Gastroesophageal sphincter (tissue), 4 donors: Measurements from ENCODE around the gene CTPS2. TPM values are rescaled to one million over a fixed set of nuclear protein-coding genes. Genes with fewer than 3 reads are reported as not detected.
"Not testable (repeated sequence)": the region's sequence is repeated elsewhere in the genome, so short reads cannot be mapped to it uniquely, and the experiment has no call there.

ENCODE experiments used
- ATAC-seq: fragments of 150-250 bp; one replicate; pipeline ENCODE4 v1.9.1; 2016; ENCODE audit warnings: mild to moderate bottlenecking, moderate library complexity
- H3K27ac ChIP-seq, 4 donors: fragments of 200-600 bp; sonication (generic) in 3 of 4; 1 replicate in 3 of 4; 2 replicates in 1 of 4; pipeline ENCODE4 v1.5.1; 2016 to 2019
- H3K27me3 ChIP-seq: fragments of 200-600 bp; sonication (generic); one replicate; pipeline ENCODE4 v1.5.1; 2019
- H3K36me3 ChIP-seq, 2 donors: fragments of 200-600 bp; sonication (generic); one replicate each; pipeline ENCODE4 v1.5.1; 2019; ENCODE audit warnings: control low read depth in 1 of 2
- H3K4me1 ChIP-seq, 3 donors: fragments of 200-600 bp; sonication (generic); 1 replicate in 2 of 3; 2 replicates in 1 of 3; pipeline ENCODE4 v1.5.1; 2016 to 2019; ENCODE audit warnings: control low read depth in 2 of 3
- H3K4me3 ChIP-seq, 2 donors: fragments of 200-600 bp; sonication (generic); one replicate each; pipeline ENCODE4 v1.5.1; 2019; ENCODE audit warnings: mild to moderate bottlenecking in 1 of 2, moderate library complexity in 1 of 2
- H3K9me3 ChIP-seq, 3 donors: fragments of 200-600 bp; sonication (generic); one replicate each; pipeline ENCODE4 v1.5.1; 2017 to 2019; ENCODE audit warnings: control low read depth in 2 of 3
- EP300 ChIP-seq: sonication (generic); formaldehyde crosslinking; IDR thresholded peaks from one replicate; pipeline ENCODE4 v1.6.1; 2017; ENCODE audit warnings: antibody characterized with exemption, mild to moderate bottlenecking
- POLR2A ChIP-seq, 2 donors: fragments of 450-650 bp; IDR thresholded peaks; one replicate each; pipeline ENCODE4 v1.6.1; 2017; ENCODE audit warnings: antibody characterized with exemption in 2 of 2, mild to moderate bottlenecking in 2 of 2, moderate library complexity in 1 of 2
- POLR2AphosphoS5 ChIP-seq: sonication (generic); formaldehyde crosslinking; IDR thresholded peaks from one replicate; pipeline ENCODE4 v1.6.1; 2017; ENCODE audit warnings: antibody characterized with exemption
- WGBS, 2 donors: methylation state at CpG; one replicate each; pipeline ENCODE4 v1.1.5; 2018; ENCODE audit warnings: low coverage in 1 of 2; 5-methylcytosine and 5-hydroxymethylcytosine counted together
- total RNA-seq, 4 donors: library from RNA; depleted of rRNA; stranded (reverse); fragments of >200 nt; gene quantifications; one replicate each; pipeline ENCODE4 v1.1.0, GENCODE V29; 2016
- TF ChIP-seq, protein P1 (sequence below), 4 experiments: fragments of 200-600 bp in 2 of 4; fragments of 450-650 bp in 2 of 4; sonication (generic) in 1 of 4; IDR thresholded peaks; one replicate each; pipeline ENCODE4 v1.5.1; 2017 to 2019; ENCODE audit warnings: antibody characterized with exemption in 4 of 4, mild to moderate bottlenecking in 2 of 4, moderate library complexity in 2 of 4

The CTPS2 gene
- total RNA-seq, 4 donors from 2014 or later: 12.1 to 20.5 (median 14.0) TPM

DNA sequence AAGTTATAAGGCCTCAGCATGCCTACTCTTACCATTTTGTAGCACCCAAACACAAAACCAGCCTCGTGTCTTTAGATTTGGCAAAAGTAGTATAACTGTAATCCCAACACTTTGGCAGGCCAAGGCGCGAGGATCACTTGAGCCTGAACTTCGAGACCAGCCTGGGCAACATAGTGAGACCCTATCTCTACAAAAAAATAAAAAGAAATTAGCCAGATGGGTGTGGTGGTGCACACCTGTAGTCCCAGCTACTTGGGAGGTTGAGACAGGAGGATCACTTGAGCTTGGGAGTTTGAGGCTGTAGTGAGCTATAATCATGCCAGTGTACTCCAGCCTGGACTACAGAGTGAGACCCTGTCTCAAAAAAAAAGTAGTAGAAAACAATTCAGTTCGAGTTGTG is 24.6 kb upstream of the CTPS2 start:
- peaks cover 0 to 52% of the 10 kb centered on the region in 2 donors for H3K36me3 ChIP-seq
- 90 to 100% methylated on average over 2 to 5 of the region's 5 CpGs for WGBS, 2 donors
- ATAC-seq: no peak
- no peaks in the 10 kb centered on the region for H3K27me3 ChIP-seq
- H3K4me1 ChIP-seq: no peaks in the 10 kb centered on the region
- no peak overlapping the region for H3K27ac ChIP-seq
- TF ChIP-seq POLR2A (IDR thresholded peaks at IDR 0.05): no peak
- TF ChIP-seq POLR2AphosphoS5: no peak
- TF ChIP-seq, protein P1, sequence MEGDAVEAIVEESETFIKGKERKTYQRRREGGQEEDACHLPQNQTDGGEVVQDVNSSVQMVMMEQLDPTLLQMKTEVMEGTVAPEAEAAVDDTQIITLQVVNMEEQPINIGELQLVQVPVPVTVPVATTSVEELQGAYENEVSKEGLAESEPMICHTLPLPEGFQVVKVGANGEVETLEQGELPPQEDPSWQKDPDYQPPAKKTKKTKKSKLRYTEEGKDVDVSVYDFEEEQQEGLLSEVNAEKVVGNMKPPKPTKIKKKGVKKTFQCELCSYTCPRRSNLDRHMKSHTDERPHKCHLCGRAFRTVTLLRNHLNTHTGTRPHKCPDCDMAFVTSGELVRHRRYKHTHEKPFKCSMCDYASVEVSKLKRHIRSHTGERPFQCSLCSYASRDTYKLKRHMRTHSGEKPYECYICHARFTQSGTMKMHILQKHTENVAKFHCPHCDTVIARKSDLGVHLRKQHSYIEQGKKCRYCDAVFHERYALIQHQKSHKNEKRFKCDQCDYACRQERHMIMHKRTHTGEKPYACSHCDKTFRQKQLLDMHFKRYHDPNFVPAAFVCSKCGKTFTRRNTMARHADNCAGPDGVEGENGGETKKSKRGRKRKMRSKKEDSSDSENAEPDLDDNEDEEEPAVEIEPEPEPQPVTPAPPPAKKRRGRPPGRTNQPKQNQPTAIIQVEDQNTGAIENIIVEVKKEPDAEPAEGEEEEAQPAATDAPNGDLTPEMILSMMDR (IDR thresholded peaks at IDR 0.05): no peak
- TF ChIP-seq EP300: no peak
- no peaks in the 10 kb centered on the region for H3K9me3 ChIP-seq
- no peak overlapping the region for H3K4me3 ChIP-seq

DNA sequence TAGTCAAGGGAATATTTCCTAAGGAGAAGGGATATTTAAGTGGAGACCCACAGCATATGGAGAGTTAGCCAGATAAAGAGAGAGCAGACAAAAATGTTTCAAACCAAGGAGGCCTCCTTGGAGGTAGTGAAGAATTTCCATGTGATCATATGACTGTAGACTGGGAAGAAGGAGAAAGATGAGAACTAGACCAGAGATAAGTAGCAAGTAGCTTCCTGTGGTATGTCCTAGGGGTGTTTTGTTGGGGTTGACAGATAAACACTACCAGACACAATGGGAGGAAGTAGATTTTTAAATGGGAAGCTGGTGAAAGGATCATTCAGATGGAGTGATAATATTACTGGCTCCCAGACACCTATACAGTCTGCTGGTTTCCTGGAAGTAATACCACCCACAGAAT is 20.5 kb upstream of the CTPS2 start:
- Histone ChIP-seq H3K4me1 (no peaks in the 10 kb centered on the region), H3K27ac (no peak overlapping the region), H3K36me3 (peaks cover 0 to 26% of the 10 kb centered on the region in 2 donors), H3K4me3 (no peak overlapping the region), H3K27me3 (no peaks in the 10 kb centered on the region), H3K9me3 (no peaks in the 10 kb centered on the region)
- TF ChIP-seq POLR2A (IDR thresholded peaks at IDR 0.05) (no peak), POLR2AphosphoS5 (no peak), EP300 (no peak)
- TF ChIP-seq, protein P1 (IDR thresholded peaks at IDR 0.05): no peak
- ATAC-seq: no peak

DNA sequence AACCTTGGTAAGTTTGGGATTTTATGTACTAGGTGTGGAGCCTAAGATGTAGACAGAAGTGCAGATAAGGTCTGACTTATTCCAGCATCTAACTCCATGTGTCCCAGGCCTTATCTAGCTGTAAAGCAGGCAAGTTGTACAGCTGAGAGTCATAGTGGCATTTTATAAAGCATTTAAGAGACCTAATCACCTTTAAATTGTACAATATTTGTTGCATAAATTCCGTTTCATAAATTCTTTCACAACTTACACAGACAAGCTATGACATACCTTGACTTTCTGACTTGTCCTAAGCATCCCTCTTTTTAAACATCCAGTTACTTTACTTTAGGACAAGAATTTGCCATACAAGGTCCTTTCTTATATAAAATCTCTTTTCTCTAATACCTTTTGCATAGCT is 18.0 kb upstream of the CTPS2 start:
- no peak overlapping the region for H3K4me3 ChIP-seq
- no peak overlapping the region for H3K27ac ChIP-seq
- no peaks in the 10 kb centered on the region for H3K27me3 ChIP-seq
- no peak for ATAC-seq
- no peaks in the 10 kb centered on the region for H3K4me1 ChIP-seq
- TF ChIP-seq POLR2AphosphoS5 (no peak), EP300 (no peak), POLR2A (IDR thresholded peaks at IDR 0.05) (no peak)
- TF ChIP-seq, protein P1 (IDR thresholded peaks at IDR 0.05): no peak
- no peaks in the 10 kb centered on the region for H3K9me3 ChIP-seq
- peaks cover 0 to under 1% of the 10 kb centered on the region in 2 donors for H3K36me3 ChIP-seq
- 73 to 100% methylated on average over 1 of the region's 1 CpG for WGBS, 2 donors

DNA sequence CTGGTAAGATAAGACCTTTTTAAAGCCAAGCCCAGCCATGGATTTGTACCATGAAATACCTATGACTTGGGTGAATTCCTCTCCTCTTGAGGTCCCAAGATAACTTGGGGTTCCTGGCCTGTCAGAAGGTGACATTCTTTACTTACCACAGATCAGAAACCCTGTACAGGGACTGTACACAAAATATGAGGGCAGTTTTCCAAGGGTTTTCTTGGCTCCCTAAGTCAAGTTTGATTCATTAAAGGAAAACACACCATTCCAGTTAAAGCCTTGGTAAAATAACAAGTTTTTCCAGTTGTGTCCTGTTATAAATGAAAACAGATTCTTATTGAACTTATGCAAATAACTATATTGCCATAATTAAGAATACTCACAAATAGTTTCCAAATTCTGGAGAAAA is 15.2 kb upstream of the CTPS2 start:
- ATAC-seq: no peak
- Histone ChIP-seq H3K4me1 (peaks cover 0 to 6% (median 0%) of the 10 kb centered on the region in 3 donors), H3K27ac (no peak overlapping the region), H3K4me3 (no peak overlapping the region), H3K36me3 (no peaks in the 10 kb centered on the region), H3K9me3 (no peaks in the 10 kb centered on the region), H3K27me3 (no peaks in the 10 kb centered on the region)
- no peak for TF ChIP-seq EP300

- H3K4me3 ChIP-seq, H3K9me3 ChIP-seq, ATAC-seq, H3K36me3 ChIP-seq, H3K27me3 ChIP-seq, H3K27ac ChIP-seq: not testable (repeated sequence)
- 83 to 88% methylated on average over 1 to 3 of the region's 5 CpGs for WGBS, 2 donors
- H3K4me1 ChIP-seq: peaks cover 0 to 17% (median 1%) of the 10 kb centered on the region in 3 donors
Measured at GRCh38 chrX:16726347-16726988, 14.0 kb upstream of the CTPS2 start.

DNA sequence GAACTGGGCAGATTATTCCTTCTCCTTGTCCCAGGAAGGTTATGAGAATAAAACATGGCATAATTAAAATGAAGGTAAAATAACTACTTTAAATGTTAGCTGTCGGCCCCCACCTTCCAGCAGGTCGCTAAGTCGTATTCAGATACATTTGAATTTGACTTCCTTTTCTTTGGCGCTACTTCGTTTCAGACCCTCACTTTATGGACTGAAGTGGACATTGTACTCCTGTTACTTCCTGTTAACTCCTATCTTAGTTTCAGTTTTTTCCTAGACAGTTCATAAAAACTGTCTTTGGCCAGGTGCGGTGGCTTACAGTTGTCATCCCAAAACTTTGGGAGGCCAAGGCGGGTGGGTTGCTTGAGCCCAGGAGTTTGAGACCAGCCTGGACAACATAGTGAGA is 12.6 kb upstream of the CTPS2 start:
- peaks cover 0 to 30% (median 14%) of the 10 kb centered on the region in 3 donors for H3K4me1 ChIP-seq
- no peaks in the 10 kb centered on the region for H3K36me3 ChIP-seq
- H3K27ac ChIP-seq: no peak overlapping the region
- no peak overlapping the region for H3K4me3 ChIP-seq
- H3K9me3 ChIP-seq: no peaks in the 10 kb centered on the region
- no peak for ATAC-seq
- 76 to 98% methylated on average over 4 to 5 of the region's 7 CpGs for WGBS, 2 donors
- no peaks in the 10 kb centered on the region for H3K27me3 ChIP-seq
- TF ChIP-seq EP300: no peak
- no peak for TF ChIP-seq POLR2AphosphoS5
- no peak for TF ChIP-seq POLR2A (IDR thresholded peaks at IDR 0.05)
- TF ChIP-seq, protein P1 (IDR thresholded peaks at IDR 0.05): no peak
